ENCODE results near the gene SLC25A41.

The SLC25A41 gene

GRCh38 chr19:6433663-6434062 lies at the start of gene SLC25A41:
SLC25A41 (minus strand) TSS chr19:6433763; CDS start chr19:6433693, 70 bp downstream.
- in situ Hi-C loops (cut with MboI; ENCODE audit: low sequenced_read_pairs), result no loop called here

DNA sequence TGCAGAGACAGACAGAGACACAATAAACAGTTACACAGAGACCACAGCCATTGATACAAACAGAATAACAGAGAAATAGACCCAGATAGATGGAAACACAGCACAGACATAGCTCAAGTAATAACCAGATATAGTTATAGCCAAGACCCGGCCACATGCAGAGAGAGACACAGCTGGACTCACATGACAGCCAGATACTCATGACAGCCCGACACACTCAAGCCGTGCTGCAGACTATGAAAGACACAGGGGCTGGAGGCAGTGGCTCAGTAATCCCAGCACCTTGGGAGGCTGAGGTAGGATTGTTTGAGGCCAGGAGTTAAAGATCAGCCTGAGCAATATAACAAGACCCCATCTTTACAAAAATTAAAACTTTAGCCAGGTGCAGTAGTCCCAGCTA lies 49.7 kb upstream of the SLC25A41 start:
- in situ Hi-C loops (cut with MboI; ENCODE audit: low sequenced_read_pairs), result no loop called here

- in situ Hi-C loops (cut with MboI; ENCODE audit: low sequenced_read_pairs), result no loop called here
Measured at GRCh38 chr19:6482343-6482686, 48.8 kb upstream of the SLC25A41 start.

DNA sequence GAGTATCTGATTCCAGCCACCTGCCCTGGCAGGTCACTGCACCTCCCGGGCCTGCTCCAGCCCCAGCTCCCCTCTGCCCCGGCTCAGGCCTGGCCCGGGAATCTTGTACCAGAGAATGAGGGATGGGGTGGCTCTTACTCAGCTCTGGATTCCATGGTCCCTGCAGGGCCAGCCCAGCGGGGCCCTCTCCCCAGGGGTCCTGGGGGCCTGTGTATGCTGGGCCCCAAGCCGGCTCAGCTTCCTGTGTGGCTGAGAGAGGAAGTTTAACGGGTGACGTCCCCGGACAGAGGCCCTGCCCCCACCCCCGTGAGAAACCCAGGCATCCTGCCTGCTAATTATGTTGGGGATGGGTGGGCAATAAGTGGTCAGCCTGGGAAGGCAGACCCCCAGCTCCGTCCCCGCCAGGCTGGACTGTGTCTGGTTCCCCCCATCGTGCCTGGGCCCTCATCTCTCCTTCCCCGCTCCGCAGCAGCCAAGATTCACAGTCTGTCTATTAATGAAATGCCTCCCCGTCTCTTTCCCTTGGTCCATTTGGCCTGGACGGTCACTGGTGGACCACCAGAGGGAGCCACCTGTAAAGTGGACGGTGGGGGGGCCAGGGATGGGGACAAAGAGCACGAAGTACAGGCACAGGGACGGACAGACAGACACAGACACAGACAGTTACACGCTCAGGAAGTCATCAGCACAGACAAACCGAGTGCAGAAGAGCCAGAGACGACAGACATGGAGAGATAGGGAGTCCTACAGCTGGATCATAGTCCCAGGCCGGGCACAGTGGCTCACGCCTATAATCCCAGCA lies 48.2 kb upstream of the SLC25A41 start, which contains the start of gene DENND1C:
DENND1C (minus strand) TSS at position 247 of the 802 bp plus-strand sequence; CDS start at position 155, 92 bp downstream.
- in situ Hi-C loops (cut with MboI; ENCODE audit: low sequenced_read_pairs), result no loop called here

DNA sequence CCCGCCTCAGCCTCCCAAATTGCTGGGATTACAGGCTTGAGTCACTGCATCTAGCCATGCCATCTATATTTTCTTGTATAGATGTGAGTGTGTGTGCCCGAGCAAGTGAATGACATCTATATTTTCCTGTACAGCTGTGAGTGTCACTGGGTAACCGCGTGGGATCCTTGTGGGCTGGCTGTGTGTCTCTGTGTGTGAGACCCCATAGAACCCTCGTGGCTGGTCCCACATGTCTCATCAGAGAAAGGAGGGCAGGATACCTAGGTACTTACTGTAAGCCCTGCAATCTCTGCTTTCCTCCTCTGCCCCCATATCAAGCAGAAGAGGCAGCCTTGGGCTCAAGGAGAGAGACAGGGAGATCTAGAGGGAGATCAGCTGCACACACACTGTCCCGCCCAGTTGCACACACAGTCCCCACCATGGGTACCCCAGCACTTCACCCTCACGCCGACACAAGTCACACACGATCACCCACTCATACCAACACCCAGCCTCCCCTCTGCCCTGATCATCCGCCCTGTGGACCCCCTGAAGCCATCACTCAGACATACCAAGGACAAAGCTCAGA lies 47.4 kb upstream of the SLC25A41 start:
- in situ Hi-C loops (cut with MboI; ENCODE audit: low sequenced_read_pairs), result no loop called here

DNA sequence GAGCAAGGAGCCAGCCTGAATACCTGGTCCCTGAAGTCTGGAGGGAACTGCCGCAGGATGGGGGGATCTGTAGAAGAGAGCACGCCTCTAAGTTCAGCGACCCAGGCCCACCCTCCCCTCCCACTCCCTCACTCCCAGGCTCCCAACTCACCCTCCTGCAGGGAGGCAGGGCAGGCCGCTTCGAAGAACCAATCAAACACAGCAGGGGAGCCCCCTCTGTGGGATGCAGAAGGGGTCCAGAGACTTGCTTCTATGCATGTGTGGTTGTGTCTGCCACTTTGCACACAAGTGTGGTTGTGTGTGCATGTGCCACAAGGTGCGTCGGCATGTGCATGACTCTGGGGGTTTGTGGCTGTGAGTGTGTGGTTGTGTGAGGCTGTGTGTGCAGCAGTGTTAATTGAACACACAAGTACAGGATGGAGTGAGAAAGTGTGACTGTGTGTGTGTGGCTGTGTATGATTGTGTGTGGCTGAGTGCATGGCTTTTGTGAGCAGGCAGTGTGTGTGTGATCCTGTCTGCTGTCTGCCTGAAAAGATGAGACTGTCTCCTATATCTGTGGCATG lies 46.4 kb upstream of the SLC25A41 start:
- in situ Hi-C loops (cut with MboI; ENCODE audit: low sequenced_read_pairs), result no loop called here

DNA sequence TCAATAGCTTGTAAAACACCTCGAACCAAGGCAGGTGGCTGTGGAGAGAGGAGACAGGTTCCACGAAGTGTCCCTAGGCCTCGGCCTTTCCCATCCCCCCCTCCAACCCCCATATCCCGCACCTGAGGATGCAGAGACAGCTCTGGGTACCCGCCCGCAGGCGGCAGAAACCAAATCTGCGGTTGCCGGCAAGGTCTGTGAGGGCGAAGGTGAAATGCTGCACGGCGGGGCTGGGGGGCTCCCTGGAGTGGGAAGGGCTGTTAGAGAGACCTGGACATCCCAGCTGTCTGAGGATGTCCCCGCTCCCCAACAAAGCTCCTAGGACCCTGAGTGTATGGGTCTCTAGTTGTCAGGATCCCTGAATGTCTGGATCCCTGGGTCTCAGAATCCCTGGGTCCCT lies 45.3 kb upstream of the SLC25A41 start:
- in situ Hi-C loops (cut with MboI; ENCODE audit: low sequenced_read_pairs), result no loop called here

GRCh38 chr19:6476896-6477431 lies 43.4 kb upstream of the SLC25A41 start:
- in situ Hi-C loops (cut with MboI; ENCODE audit: low sequenced_read_pairs), result no loop called here

DNA sequence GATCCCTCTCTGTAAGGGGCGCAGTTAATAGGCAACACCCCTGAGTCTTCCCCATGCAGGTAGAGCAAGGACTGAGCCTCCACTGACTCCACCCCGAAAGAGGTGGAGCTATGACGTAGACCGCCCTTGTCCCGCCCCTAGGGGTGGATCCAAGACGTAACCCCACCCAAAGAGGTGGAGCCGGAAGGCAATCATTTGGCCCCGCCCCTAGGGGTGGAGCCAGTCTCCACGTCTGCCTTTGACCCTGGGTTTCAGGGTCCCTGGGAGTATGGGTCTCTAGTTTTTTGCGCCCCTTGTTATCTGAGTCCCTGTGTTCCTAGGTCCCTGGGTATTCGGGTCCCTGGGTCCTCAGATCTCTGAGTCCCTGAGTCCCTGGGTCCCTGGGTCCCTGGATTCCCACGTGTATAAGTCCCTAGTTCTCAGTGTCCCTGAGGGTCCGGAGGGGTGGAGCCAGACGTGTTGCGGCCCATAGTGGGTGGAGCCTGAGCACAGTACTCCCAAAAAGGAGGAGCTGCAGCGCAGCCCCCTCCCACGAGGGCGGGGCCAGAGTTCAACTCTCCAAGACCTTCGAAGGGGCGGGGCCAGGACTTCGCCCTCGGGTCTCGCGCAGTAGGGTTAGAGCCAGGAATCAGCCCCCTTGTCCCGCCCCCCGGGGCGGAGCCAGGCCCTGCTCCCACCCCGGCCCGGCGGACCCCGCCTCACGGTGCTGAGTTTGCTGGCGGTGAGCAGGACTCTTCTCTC lies 42.8 kb upstream of the SLC25A41 start:
- in situ Hi-C loops (cut with MboI; ENCODE audit: low sequenced_read_pairs), result no loop called here

GRCh38 chr19:6475321-6476108 lies 42.0 kb upstream of the SLC25A41 start:
- in situ Hi-C loops (cut with MboI; ENCODE audit: low sequenced_read_pairs), result no loop called here

- in situ Hi-C loops (cut with MboI; ENCODE audit: low sequenced_read_pairs), result no loop called here
Measured at GRCh38 chr19:6473647-6474046, 40.1 kb upstream of the SLC25A41 start.

GRCh38 chr19:6472713-6473112 lies 39.1 kb upstream of the SLC25A41 start:
- in situ Hi-C loops (cut with MboI; ENCODE audit: low sequenced_read_pairs), result no loop called here

DNA sequence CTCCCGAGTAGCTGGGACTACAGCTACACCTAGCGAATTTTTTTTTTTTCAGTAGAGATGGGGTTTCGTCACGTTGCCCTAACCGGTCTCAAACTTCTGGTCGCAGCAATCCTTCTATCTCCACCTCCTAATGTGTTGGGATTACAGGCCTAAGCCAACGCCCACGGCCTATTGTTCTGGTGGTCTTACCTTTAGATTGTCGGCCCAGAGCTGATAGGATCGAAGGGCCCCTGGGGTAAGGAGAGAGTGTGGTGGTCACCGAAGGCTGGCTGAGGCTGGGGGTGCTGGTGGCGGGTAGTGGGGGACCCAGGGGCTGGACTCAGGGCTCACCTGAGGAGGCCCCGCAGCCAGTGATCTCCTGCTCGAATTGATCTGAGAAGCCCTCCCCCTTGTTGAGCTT lies 37.5 kb upstream of the SLC25A41 start:
- in situ Hi-C loops (cut with MboI; ENCODE audit: low sequenced_read_pairs), result no loop called here

DNA sequence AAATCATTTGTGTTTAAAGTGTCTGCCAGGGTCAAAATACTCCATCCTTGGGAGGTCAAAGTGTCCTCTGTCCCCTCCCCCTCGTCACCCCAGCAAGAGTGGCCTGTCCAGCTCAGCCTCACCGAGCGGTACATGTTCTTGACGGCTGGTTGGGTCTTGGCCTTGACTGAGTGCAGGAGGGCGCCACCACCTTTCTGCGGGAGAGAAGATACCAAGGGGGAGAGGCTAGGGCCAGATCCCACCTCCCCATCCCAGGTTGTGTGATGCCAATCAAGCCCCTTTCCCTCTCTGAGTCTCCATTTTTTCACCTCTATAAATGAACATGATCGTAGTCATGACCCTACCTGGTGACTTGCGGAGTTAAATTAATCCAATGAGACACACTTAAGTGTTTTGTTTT lies 36.6 kb upstream of the SLC25A41 start:
- in situ Hi-C loops (cut with MboI; ENCODE audit: low sequenced_read_pairs), result no loop called here

GRCh38 chr19:6467384-6467783 lies 33.8 kb upstream of the SLC25A41 start:
- in situ Hi-C loops (cut with MboI; ENCODE audit: low sequenced_read_pairs), result no loop called here

GRCh38 chr19:6466526-6467248 lies 33.1 kb upstream of the SLC25A41 start:
- in situ Hi-C loops (cut with MboI; ENCODE audit: low sequenced_read_pairs), result no loop called here

GRCh38 chr19:6465663-6466062 lies 32.1 kb upstream of the SLC25A41 start:
- in situ Hi-C loops (cut with MboI; ENCODE audit: low sequenced_read_pairs), result no loop called here

- in situ Hi-C loops (cut with MboI; ENCODE audit: low sequenced_read_pairs), result no loop called here
Measured at GRCh38 chr19:6465006-6465405, 31.4 kb upstream of the SLC25A41 start.

- in situ Hi-C loops (cut with MboI; ENCODE audit: low sequenced_read_pairs), result no loop called here
Measured at GRCh38 chr19:6464070-6464873, 30.7 kb upstream of the SLC25A41 start, which contains the start of gene CRB3. CRB3 (plus strand) TSS chr19:6464271; CDS start chr19:6464702, 431 bp downstream.

All from HL-60/S4 treated with retinoic acid at 250 ng/mL for 4 days and 3 days (cell line).